ENCODE results near the gene DMPK. TPM values are rescaled to one million over a fixed set of nuclear protein-coding genes. Genes with fewer than 3 reads are reported as not detected.

Gene DMPK
- polyA plus RNA-seq, 1 of the 3 experiments (the other 2 are of a cell fraction), result 92.2 TPM

- Histone ChIP-seq H3F3A (replicated peaks; ENCODE audit: insufficient read depth) (peaks cover 23% of the 10 kb centered on the region), H3K27me3 (ENCODE audit: insufficient read depth) (no peaks in the 10 kb centered on the region), H3K9me2 (no peaks in the 10 kb centered on the region), H3K9ac (no peak overlapping the region), H3K36me3 (replicated peaks in 1 of 2; ENCODE audit: control insufficient read depth in 1 of 2, insufficient read depth in 2 of 2, low read length in 1 of 2) (peaks cover 15 to 40% of the 10 kb centered on the region in 2 experiments), H2AFZ (ENCODE audit: low read depth) (no peak overlapping the region), H3K4me2 (peak overlapping the region; percentile 90; the same call in 1 of the 2 replicates), H3K27ac (ENCODE audit: low read depth in 2 of 2, low read length in 1 of 2) (no peak overlapping the region), H3K9me3 (no peaks in the 10 kb centered on the region), H3K79me2 (ENCODE audit: insufficient read depth) (peaks cover 37% of the 10 kb centered on the region), H4K20me1 (ENCODE audit: insufficient read depth) (0 out of 2 replicates have a peak, but pooled peaks cover 8% of the 10 kb centered on the region), H3K4me1 (ENCODE audit: control insufficient read depth in 1 of 2, insufficient read depth in 2 of 2, low read depth in 1 of 2, low read length in 1 of 2) (peaks cover 22 to 30% of the 10 kb centered on the region in 2 experiments; a peak in 3 of 4 replicates), H3K4me3 (ENCODE audit: low read depth in 2 of 2, low read length in 1 of 2) (no peak overlapping the region)
- ChIA-PET POLR2A (no interaction called here), CTCF (no interaction called here)
- DNase-seq, result no peak
- 87% methylated on average over 4 of the region's 4 CpGs for WGBS (ENCODE audit: low lambda C conversion rate)
- TF ChIP-seq USF1 (IDR thresholded peaks at IDR 0.05; ENCODE audit: borderline replicate concordance, low read depth) (no peak), TEAD4 (IDR thresholded peaks at IDR 0.05; ENCODE audit: borderline replicate concordance, insufficient read depth) (no peak), MEF2A (IDR thresholded peaks at IDR 0.05; ENCODE audit: borderline replicate concordance, low read depth) (no peak), CTCF (IDR thresholded peaks at IDR 0.05) (no peak), CHD2 (IDR thresholded peaks at IDR 0.05; ENCODE audit: low read length, partially characterized antibody) (no peak), RCOR1 (IDR thresholded peaks at IDR 0.05; ENCODE audit: low read length) (no peak), NRF1 (IDR thresholded peaks at IDR 0.05; ENCODE audit: low read depth, low read length) (no peak), SMC3 (IDR thresholded peaks at IDR 0.05; ENCODE audit: low read depth, low read length) (no peak), ELF1 (IDR thresholded peaks at IDR 0.05) (no peak), GABPA (IDR thresholded peaks at IDR 0.05; ENCODE audit: low read depth) (no peak), RXRA (IDR thresholded peaks at IDR 0.05; ENCODE audit: borderline replicate concordance, low read depth) (no peak), TCF12 (IDR thresholded peaks at IDR 0.05) (no peak), FOXJ3 (CRISPR knock-in tag; IDR thresholded peaks at IDR 0.05) (no peak), NFIC (IDR thresholded peaks at IDR 0.05; ENCODE audit: borderline replicate concordance) (no peak), YY1 (IDR thresholded peaks at IDR 0.05; ENCODE audit: low read depth) (no peak), POLR2AphosphoS5 (IDR thresholded peaks at IDR 0.05; ENCODE audit: low read depth, low read length) (no peak; the same call in 1 of the 2 replicates), RFX5 (IDR thresholded peaks at IDR 0.05; ENCODE audit: low read length) (no peak), ZBTB33 (IDR thresholded peaks at IDR 0.05; ENCODE audit: borderline replicate concordance, low read depth) (no peak)
These were observed 2.2 kb downstream of the DMPK start for GRCh38 chr19:45780146-45780447.
